Erythroblast (primary cell): ENCODE measurements around the gene C1orf232.

ENCODE experiments used
- GATA1 ChIP-seq: IDR thresholded peaks from 2 replicates; pipeline ENCODE4 v1.6.1; 2011; ENCODE audit warnings: low read depth, mild to moderate bottlenecking, control low read depth, low read length, moderate library complexity
- POLR2A ChIP-seq: IDR thresholded peaks from 2 replicates; pipeline ENCODE4 v1.6.1; 2011; ENCODE audit warnings: mild to moderate bottlenecking, low read length

GRCh38 chr1:26155370-26156284 is 13.1 kb downstream of the C1orf232 start:
- no peak for TF ChIP-seq POLR2A
- TF ChIP-seq GATA1: no peak
